HEK293 (cell line): ENCODE results near the gene DBNL.

Source experiments
- BCL11A ChIP-seq: fragments of 450-650 bp; formaldehyde crosslinking; IDR thresholded peaks from 2 replicates; pipeline ENCODE4 v1.5.1; 2016; ENCODE audit warnings: low read depth, missing biosample characterization, missing genetic modification characterization
- BCL6B ChIP-seq: fragments of 450-650 bp; formaldehyde crosslinking; IDR thresholded peaks from 2 replicates; pipeline ENCODE4 v1.5.1; 2017; ENCODE audit warnings: missing biosample characterization, missing genetic modification characterization
- GLI2 ChIP-seq: fragments of 450-650 bp; formaldehyde crosslinking; IDR thresholded peaks from 2 replicates; pipeline ENCODE4; 2017; ENCODE audit warnings: missing biosample characterization, missing genetic modification characterization, low read depth, borderline replicate concordance
- GLIS2 ChIP-seq: fragments of 450-650 bp; formaldehyde crosslinking; IDR thresholded peaks from 2 replicates; pipeline ENCODE4 v1.5.1; 2016; ENCODE audit warnings: missing biosample characterization, missing genetic modification characterization
- KLF16 ChIP-seq: fragments of 450-650 bp; formaldehyde crosslinking; IDR thresholded peaks from 2 replicates; pipeline ENCODE4 v1.5.1; 2017; ENCODE audit warnings: missing biosample characterization, missing genetic modification characterization
- KLF17 ChIP-seq: fragments of 450-650 bp; formaldehyde crosslinking; IDR thresholded peaks from 2 replicates; pipeline ENCODE4 v1.5.1; 2016; ENCODE audit warnings: missing biosample characterization, missing genetic modification characterization
- KLF8 ChIP-seq: fragments of 450-650 bp; formaldehyde crosslinking; IDR thresholded peaks from 2 replicates; pipeline ENCODE4 v1.5.1; 2016; ENCODE audit warnings: missing biosample characterization, missing genetic modification characterization
- SP3 ChIP-seq: fragments of 450-650 bp; formaldehyde crosslinking; IDR thresholded peaks from 2 replicates; pipeline ENCODE4 v1.5.1; 2016; ENCODE audit warnings: missing biosample characterization, missing genetic modification characterization
- ZEB2 ChIP-seq: fragments of 450-650 bp; formaldehyde crosslinking; IDR thresholded peaks from 2 replicates; pipeline ENCODE4 v1.5.1; 2016; ENCODE audit warnings: missing biosample characterization, missing genetic modification characterization
- ZNF140 ChIP-seq: fragments of 450-650 bp; formaldehyde crosslinking; IDR thresholded peaks from 2 replicates; pipeline ENCODE4 v1.5.1; 2016; ENCODE audit warnings: missing biosample characterization, missing genetic modification characterization
- ZNF157 ChIP-seq: fragments of 450-650 bp; formaldehyde crosslinking; IDR thresholded peaks from 2 replicates; pipeline ENCODE4 v1.5.1; 2016; ENCODE audit warnings: missing biosample characterization, missing genetic modification characterization
- ZNF169 ChIP-seq: fragments of 450-650 bp; formaldehyde crosslinking; IDR thresholded peaks from 2 replicates; pipeline ENCODE4 v1.5.1; 2016; ENCODE audit warnings: missing biosample characterization, missing genetic modification characterization
- ZNF223 ChIP-seq: fragments of 450-650 bp; formaldehyde crosslinking; IDR thresholded peaks from 2 replicates; pipeline ENCODE4 v1.5.1; 2016; ENCODE audit warnings: missing biosample characterization, missing genetic modification characterization
- ZNF239 ChIP-seq: fragments of 450-650 bp; formaldehyde crosslinking; IDR thresholded peaks from 2 replicates; pipeline ENCODE4 v1.5.1; 2016; ENCODE audit warnings: missing biosample characterization, missing genetic modification characterization
- ZNF248 ChIP-seq: fragments of 450-650 bp; formaldehyde crosslinking; IDR thresholded peaks from 2 replicates; pipeline ENCODE4 v1.5.1; 2017; ENCODE audit warnings: missing biosample characterization, missing genetic modification characterization
- ZNF302 ChIP-seq: fragments of 450-650 bp; formaldehyde crosslinking; IDR thresholded peaks from 2 replicates; pipeline ENCODE4 v1.5.1; 2016; ENCODE audit warnings: missing biosample characterization, missing genetic modification characterization, low read depth
- ZNF350 ChIP-seq: fragments of 450-650 bp; formaldehyde crosslinking; IDR thresholded peaks from 2 replicates; pipeline ENCODE4 v1.5.0; 2017; ENCODE audit warnings: missing biosample characterization, mild to moderate bottlenecking, missing genetic modification characterization
- ZNF391 ChIP-seq: fragments of 450-650 bp; formaldehyde crosslinking; IDR thresholded peaks from 2 replicates; pipeline ENCODE4 v1.5.1; 2016; ENCODE audit warnings: low read depth, missing biosample characterization, missing genetic modification characterization, borderline replicate concordance
- ZNF404 ChIP-seq: fragments of 450-650 bp; formaldehyde crosslinking; IDR thresholded peaks from 2 replicates; pipeline ENCODE4 v1.5.1; 2017; ENCODE audit warnings: missing biosample characterization, missing genetic modification characterization
- ZNF449 ChIP-seq: fragments of 450-650 bp; formaldehyde crosslinking; IDR thresholded peaks from 2 replicates; pipeline ENCODE4 v1.5.1; 2017; ENCODE audit warnings: missing biosample characterization, mild to moderate bottlenecking, missing genetic modification characterization, moderate library complexity
- ZNF555 ChIP-seq: fragments of 450-650 bp; formaldehyde crosslinking; conservative IDR thresholded peaks from 2 replicates; pipeline ENCODE4 v1.5.1; 2017; ENCODE audit warnings: missing biosample characterization, mild to moderate bottlenecking, missing genetic modification characterization, inconsistent platforms
- ZNF658 ChIP-seq: fragments of 450-650 bp; formaldehyde crosslinking; IDR thresholded peaks from 2 replicates; pipeline ENCODE4; 2016; ENCODE audit warnings: missing biosample characterization, missing genetic modification characterization
- ZNF660 ChIP-seq: fragments of 450-650 bp; IDR thresholded peaks from 2 replicates; pipeline ENCODE4 v1.5.1; 2018; ENCODE audit warnings: missing biosample characterization, mild to moderate bottlenecking, missing genetic modification characterization
- ZNF785 ChIP-seq: fragments of 450-650 bp; formaldehyde crosslinking; IDR thresholded peaks from 2 replicates; pipeline ENCODE4 v1.5.1; 2016; ENCODE audit warnings: missing biosample characterization, missing genetic modification characterization
- ZNF791 ChIP-seq: fragments of 450-650 bp; formaldehyde crosslinking; IDR thresholded peaks from 2 replicates; pipeline ENCODE4 v1.5.1; 2016; ENCODE audit warnings: missing biosample characterization, missing genetic modification characterization
- ZSCAN18 ChIP-seq: fragments of 450-650 bp; formaldehyde crosslinking; IDR thresholded peaks from 2 replicates; pipeline ENCODE4 v1.5.1; 2016; ENCODE audit warnings: missing biosample characterization, missing genetic modification characterization
- ZSCAN30 ChIP-seq: fragments of 450-650 bp; IDR thresholded peaks from 2 replicates; pipeline ENCODE4 v1.5.1; 2018; ENCODE audit warnings: missing biosample characterization, mild to moderate bottlenecking, missing genetic modification characterization, moderate library complexity
- ZXDB ChIP-seq: fragments of 450-650 bp; formaldehyde crosslinking; IDR thresholded peaks from 2 replicates; pipeline ENCODE4 v1.5.1; 2016; ENCODE audit warnings: missing biosample characterization, missing genetic modification characterization
- TF ChIP-seq, protein P1 (sequence below): fragments of 450-650 bp; IDR thresholded peaks from 2 replicates; pipeline ENCODE4 v1.5.1; 2018; ENCODE audit warnings: missing biosample characterization, missing genetic modification characterization
- TF ChIP-seq, protein P2 (sequence below): fragments of 450-650 bp; formaldehyde crosslinking; IDR thresholded peaks from 2 replicates; pipeline ENCODE4 v1.5.1; 2016; ENCODE audit warnings: missing biosample characterization, missing genetic modification characterization

Gene DBNL

GRCh38 chr7:44082541-44083207 is 38.2 kb downstream of the DBNL start (continued):
- TF ChIP-seq, protein P1, sequence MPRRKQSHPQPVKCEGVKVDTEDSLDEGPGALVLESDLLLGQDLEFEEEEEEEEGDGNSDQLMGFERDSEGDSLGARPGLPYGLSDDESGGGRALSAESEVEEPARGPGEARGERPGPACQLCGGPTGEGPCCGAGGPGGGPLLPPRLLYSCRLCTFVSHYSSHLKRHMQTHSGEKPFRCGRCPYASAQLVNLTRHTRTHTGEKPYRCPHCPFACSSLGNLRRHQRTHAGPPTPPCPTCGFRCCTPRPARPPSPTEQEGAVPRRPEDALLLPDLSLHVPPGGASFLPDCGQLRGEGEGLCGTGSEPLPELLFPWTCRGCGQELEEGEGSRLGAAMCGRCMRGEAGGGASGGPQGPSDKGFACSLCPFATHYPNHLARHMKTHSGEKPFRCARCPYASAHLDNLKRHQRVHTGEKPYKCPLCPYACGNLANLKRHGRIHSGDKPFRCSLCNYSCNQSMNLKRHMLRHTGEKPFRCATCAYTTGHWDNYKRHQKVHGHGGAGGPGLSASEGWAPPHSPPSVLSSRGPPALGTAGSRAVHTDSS (tag by site-specific recombination), result no peak
- no peak for TF ChIP-seq ZNF350 (tag by site-specific recombination)
- TF ChIP-seq KLF8, result peak; percentile 85
- TF ChIP-seq, protein P2, sequence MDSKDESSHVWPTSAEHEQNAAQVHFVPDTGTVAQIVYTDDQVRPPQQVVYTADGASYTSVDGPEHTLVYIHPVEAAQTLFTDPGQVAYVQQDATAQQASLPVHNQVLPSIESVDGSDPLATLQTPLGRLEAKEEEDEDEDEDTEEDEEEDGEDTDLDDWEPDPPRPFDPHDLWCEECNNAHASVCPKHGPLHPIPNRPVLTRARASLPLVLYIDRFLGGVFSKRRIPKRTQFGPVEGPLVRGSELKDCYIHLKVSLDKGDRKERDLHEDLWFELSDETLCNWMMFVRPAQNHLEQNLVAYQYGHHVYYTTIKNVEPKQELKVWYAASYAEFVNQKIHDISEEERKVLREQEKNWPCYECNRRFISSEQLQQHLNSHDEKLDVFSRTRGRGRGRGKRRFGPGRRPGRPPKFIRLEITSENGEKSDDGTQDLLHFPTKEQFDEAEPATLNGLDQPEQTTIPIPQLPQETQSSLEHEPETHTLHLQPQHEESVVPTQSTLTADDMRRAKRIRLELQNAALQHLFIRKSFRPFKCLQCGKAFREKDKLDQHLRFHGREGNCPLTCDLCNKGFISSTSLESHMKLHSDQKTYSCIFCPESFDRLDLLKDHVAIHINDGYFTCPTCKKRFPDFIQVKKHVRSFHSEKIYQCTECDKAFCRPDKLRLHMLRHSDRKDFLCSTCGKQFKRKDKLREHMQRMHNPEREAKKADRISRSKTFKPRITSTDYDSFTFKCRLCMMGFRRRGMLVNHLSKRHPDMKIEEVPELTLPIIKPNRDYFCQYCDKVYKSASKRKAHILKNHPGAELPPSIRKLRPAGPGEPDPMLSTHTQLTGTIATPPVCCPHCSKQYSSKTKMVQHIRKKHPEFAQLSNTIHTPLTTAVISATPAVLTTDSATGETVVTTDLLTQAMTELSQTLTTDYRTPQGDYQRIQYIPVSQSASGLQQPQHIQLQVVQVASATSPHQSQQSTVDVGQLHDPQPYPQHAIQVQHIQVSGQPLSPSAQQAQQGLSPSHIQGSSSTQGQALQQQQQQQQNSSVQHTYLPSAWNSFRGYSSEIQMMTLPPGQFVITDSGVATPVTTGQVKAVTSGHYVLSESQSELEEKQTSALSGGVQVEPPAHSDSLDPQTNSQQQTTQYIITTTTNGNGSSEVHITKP (tag by site-specific recombination), result 0 out of 2 replicates have a peak, but pooled peaks have one; percentile 16
- no peak for TF ChIP-seq BCL6B (tag by site-specific recombination)
- no peak for TF ChIP-seq ZNF169
- TF ChIP-seq BCL11A (tag by site-specific recombination), result no peak
- TF ChIP-seq GLIS2 (tag by site-specific recombination), result peak; percentile 71; the same call in 1 of the 2 replicates
- TF ChIP-seq ZEB2 (tag by site-specific recombination), result 0 out of 2 replicates have a peak, but pooled peaks have one; percentile 26
- no peak for TF ChIP-seq ZNF239 (tag by site-specific recombination)
- no peak for TF ChIP-seq ZNF302
- TF ChIP-seq ZNF785, result 0 out of 2 replicates have a peak, but pooled peaks have one; percentile 56
- no peak for TF ChIP-seq GLI2 (tag by site-specific recombination)
- no peak for TF ChIP-seq ZNF791 (tag by site-specific recombination)
- no peak for TF ChIP-seq ZNF404 (tag by site-specific recombination)
- TF ChIP-seq ZXDB, result 0 out of 2 replicates have a peak, but pooled peaks have one; percentile 47
- TF ChIP-seq ZNF140, result no peak
- peak; percentile 25; the same call in 1 of the 2 replicates for TF ChIP-seq ZNF660 (tag by site-specific recombination)
- no peak for TF ChIP-seq ZNF555
- TF ChIP-seq ZNF157 (tag by site-specific recombination), result no peak
- peak; percentile 53 for TF ChIP-seq KLF16 (tag by site-specific recombination)
- 0 out of 2 replicates have a peak, but pooled peaks have one; percentile 30 for TF ChIP-seq ZNF449
- no peak for TF ChIP-seq ZSCAN18 (tag by site-specific recombination)
- TF ChIP-seq ZNF248 (tag by site-specific recombination), result no peak
- TF ChIP-seq KLF17, result peak; percentile 46; the same call in 1 of the 2 replicates
- TF ChIP-seq SP3 (tag by site-specific recombination), result peak; percentile 82
- TF ChIP-seq ZNF223 (tag by site-specific recombination), result no peak
- peak; percentile 37; the same call in 1 of the 2 replicates for TF ChIP-seq ZSCAN30
- 0 out of 2 replicates have a peak, but pooled peaks have one; percentile 27 for TF ChIP-seq ZNF391 (tag by site-specific recombination)
- no peak for TF ChIP-seq ZNF658
